Activated naive CD8-positive, alpha-beta T cell (primary cell): Measurements from ENCODE around the gene MRPL38.
"Not testable (repeated sequence)": the region's sequence is repeated elsewhere in the genome, so short reads cannot be mapped to it uniquely, and the experiment has no call there.

Experiments
- H3K27ac Mint-ChIP-seq: one replicate; pipeline ENCODE4 v1.8.0; 2021; ENCODE audit warnings: mixed read lengths
- H3K27me3 Mint-ChIP-seq: one replicate; pipeline ENCODE4 v1.8.0; 2021; ENCODE audit warnings: mixed read lengths
- H3K36me3 Mint-ChIP-seq: one replicate; pipeline ENCODE4 v1.8.0; 2021; ENCODE audit warnings: mixed read lengths
- H3K4me1 Mint-ChIP-seq: one replicate; pipeline ENCODE4 v1.8.0; 2021; ENCODE audit warnings: low read depth, mixed read lengths
- H3K4me3 Mint-ChIP-seq: one replicate; pipeline ENCODE4 v1.8.0; 2021; ENCODE audit warnings: mild to moderate bottlenecking, mixed read lengths
- H3K9me3 Mint-ChIP-seq: one replicate; pipeline ENCODE4 v1.8.0; 2021; ENCODE audit warnings: low read depth, mixed read lengths

MRPL38 gene

DNA sequence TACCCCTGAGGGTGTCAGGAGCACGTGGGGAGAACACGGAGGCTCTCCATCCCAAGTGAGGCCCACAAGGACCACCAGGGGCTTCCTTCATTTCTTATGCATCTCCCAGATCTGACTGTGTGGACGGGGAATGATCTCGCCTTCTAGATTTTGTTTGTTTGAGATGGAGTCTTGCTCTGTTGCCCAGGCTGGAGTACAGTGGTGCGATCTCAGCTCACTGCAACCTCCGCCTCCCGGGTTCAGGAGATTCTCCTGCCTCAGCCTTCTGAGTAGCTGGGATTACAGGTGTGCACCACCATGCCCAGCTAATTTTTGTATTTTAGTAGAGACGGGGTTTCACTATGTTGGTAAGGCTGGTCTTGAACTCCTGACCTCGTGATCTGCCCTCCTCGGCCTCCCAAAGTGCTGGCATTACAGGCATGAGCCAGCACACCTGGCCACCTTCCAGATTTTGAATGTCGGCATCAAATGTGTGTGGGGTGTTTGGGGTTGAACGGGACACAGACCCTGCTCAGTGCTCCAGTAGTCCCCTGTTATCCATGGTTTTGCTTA lies 35.9 kb downstream of the MRPL38 start:
- peaks cover 26% of the 10 kb centered on the region for H3K4me1 Mint-ChIP-seq
- H3K27ac Mint-ChIP-seq, H3K4me3 Mint-ChIP-seq, H3K36me3 Mint-ChIP-seq, H3K27me3 Mint-ChIP-seq, H3K9me3 Mint-ChIP-seq: not testable (repeated sequence)

DNA sequence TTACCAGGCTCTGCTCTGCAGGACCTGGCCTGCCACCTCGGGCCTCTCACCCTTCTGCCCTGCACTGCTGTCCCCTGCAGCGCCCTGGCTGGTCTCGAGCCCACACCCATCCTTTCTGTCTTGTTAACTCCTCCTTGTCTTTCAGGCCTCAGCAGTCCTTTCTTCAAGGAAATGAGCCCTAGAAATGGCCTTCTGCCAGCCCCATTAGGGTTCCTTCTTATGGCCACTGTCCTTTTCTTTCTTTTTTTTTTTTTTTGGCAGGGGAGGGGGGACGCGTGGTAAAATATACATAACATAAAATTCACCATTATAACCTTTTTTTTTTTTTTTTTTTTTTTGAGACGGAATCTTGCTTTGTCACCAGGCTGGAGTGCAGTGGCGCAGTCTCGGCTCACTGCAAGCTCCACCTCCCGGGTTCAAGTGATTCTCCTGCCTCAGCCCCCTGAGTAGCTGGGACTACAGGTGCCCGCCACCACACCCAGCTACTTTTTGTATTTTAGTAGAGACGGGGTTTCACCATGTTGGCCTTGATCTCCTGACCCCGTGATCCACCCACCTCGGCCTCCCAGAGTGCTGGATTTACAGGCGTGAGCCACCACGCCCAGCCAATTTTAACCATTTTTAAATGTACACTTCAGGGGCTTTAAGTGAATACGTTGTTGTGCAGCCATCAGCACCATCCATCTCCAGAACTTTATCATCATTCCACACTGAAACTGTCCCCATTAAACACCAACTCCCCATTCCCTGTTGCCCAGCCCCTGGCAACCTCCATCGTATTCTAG lies 39.1 kb downstream of the MRPL38 start:
- not testable (repeated sequence) for H3K4me3 Mint-ChIP-seq
- peaks cover 15% of the 10 kb centered on the region for H3K4me1 Mint-ChIP-seq

DNA sequence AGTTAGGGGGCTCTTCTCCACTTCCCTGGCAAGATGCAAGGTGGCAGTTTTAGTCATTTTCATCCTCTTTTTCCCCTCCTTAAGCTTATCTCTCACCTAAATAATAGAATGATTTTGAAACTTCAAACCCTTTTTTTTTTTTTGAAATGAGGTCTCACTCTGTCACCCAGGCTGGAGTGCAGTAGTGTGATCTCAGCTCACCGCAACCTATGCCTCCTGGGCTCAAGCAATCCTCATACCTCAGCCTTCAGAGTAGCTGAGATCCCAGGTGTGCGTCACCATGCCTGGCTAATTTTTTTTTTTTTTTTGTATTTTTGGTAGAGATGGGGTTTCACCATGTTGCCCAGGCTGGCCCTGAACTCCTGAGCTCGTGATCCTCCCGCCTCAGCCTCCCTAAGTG lies 39.8 kb downstream of the MRPL38 start:
- not testable (repeated sequence) for H3K4me3 Mint-ChIP-seq, H3K27me3 Mint-ChIP-seq, H3K36me3 Mint-ChIP-seq, H3K27ac Mint-ChIP-seq, H3K9me3 Mint-ChIP-seq
- peaks cover 15% of the 10 kb centered on the region for H3K4me1 Mint-ChIP-seq

More for the DNA sequence above, 39.1 kb downstream of the MRPL38 start:
- not testable (repeated sequence) for H3K36me3 Mint-ChIP-seq, H3K27me3 Mint-ChIP-seq, H3K27ac Mint-ChIP-seq, H3K9me3 Mint-ChIP-seq

DNA sequence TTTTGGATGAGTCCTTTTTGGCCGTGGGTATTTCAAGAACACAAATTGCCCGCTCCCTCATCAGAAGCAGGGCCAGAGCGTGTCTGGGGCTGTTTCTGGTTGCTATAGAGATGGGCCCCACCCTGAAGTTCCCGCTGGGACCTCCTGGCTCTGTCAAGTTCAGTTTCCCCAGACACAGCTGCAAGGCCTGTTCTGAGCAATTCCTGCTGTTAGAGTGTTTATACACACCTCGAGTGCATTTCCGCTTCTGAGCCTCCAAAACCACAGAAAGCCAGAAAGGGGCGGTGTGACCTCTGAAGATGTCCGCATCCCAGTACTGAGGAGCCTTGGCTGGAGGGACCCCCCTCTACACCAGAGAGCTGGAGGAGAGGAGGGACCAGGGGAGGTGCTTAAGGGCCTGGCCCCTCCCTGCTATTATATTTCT lies 40.2 kb downstream of the MRPL38 start:
- Mint-ChIP-seq H3K4me3 (no peak overlapping the region), H3K36me3 (no peaks in the 10 kb centered on the region), H3K4me1 (peaks cover 15% of the 10 kb centered on the region), H3K27ac (no peak overlapping the region), H3K27me3 (no peaks in the 10 kb centered on the region), H3K9me3 (no peaks in the 10 kb centered on the region)

DNA sequence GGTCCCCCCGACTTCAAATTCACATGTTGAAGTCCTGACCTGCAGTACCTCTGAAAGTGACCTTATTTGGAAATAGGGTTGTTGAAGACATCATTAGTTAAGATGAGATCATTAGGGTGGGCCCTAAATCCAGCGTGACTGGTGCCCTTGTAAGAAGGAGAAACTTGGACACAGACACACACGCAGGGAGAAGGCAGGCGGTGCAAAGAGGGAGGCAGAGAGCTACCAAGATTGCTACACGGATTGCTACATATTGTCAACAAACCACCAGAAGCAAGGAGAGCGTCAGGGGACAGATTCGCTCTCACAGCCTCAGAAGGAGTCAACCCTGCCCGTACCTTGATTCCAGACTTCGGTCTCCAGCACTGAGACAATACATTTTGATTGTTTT lies 42.8 kb downstream of the MRPL38 start:
- H3K4me1 Mint-ChIP-seq = peaks cover 24% of the 10 kb centered on the region
- no peaks in the 10 kb centered on the region for H3K27me3 Mint-ChIP-seq
- H3K27ac Mint-ChIP-seq = no peak overlapping the region
- H3K9me3 Mint-ChIP-seq = no peaks in the 10 kb centered on the region
- H3K4me3 Mint-ChIP-seq = no peak overlapping the region
- H3K36me3 Mint-ChIP-seq = no peaks in the 10 kb centered on the region

DNA sequence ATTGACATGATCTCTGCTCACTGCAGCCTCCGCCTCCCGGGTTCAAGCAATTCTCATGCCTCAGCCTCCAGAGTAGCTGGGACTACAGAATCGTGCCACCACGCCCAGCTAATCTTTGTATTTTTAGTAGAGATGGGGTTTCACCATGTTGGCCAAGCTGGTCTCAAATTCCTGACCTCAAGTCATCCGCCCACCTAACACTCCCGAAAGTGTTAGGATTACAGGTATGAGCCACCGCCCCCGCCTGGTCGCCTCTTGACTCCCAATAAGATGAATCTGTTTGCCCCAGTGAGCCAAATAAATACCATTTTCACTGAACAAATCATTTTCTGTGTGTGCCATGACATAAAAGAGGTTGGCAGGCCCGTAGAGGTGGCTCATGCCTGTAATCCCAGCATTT lies 45.3 kb downstream of the MRPL38 start:
- not testable (repeated sequence) for H3K36me3 Mint-ChIP-seq, H3K4me3 Mint-ChIP-seq, H3K27ac Mint-ChIP-seq, H3K27me3 Mint-ChIP-seq, H3K9me3 Mint-ChIP-seq
- H3K4me1 Mint-ChIP-seq = peaks cover 24% of the 10 kb centered on the region

DNA sequence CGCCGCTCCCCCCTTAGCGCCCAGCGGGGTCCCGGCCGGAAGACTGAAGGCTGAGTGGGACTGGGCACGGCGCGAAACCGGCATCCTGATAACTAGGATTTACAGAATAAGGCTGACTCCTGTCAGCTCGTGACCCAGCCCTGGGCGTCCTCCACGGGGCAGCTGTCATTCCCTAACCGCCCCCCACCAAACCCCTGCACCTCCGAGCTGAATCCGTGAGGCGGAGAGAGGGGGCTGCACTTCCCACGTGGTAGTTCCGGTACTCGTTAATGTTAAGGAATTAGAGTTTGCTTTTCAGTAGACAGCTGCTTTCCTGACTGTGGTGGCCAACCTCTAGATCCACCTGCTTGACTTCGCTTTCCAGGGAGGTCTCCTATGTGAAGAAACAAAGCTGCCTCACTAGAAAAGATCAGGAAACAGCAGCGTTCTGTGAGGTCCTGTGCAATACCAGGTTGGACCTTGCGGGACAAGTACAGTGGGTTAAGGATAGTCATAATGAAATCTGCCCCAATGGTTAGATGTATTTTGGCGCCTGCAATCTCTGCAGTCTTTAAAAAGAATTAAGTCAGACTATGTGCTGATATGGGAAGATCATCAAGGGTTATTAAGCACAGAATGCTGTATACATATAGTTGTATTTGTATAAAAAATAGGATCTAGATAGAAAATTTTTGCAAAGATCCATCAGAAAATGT lies 48.5 kb downstream of the MRPL38 start:
- H3K4me3 Mint-ChIP-seq = no peak overlapping the region

DNA sequence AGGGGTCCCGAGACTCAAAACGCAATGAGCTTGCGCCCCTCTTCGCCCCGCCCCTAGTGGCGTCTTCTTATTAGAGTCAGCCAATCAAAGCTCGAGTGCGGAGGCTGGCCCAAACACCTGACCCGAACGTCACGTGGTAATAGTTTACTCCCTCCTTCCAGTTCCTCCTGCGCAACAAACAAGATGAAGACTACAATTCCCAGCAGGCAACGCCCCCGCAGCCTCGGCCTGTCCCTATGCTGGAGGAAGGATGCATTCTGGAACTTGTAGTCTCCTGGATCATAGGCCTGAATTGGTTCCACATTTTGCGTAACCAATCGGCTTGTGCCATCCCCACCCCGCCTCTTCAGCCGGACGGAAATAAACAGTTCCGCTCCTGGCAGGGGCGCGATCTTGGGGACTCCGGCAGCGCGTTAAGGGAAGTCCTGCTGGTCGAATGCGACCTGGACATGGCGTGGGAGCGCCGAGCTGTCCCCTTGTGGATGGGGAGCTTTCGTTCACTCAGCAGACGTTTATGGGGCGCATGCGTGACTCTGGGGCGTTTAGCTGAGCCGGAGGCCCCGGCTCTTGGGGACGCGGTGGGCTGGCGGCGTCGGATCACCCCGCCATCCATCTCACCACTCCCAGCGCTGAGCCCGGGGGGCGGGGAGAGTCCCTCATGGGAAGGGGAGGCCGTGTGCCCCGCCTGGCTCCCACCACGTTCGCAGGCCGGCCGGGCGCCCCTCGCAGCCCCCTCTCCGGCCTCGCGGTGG lies 49.2 kb downstream of the MRPL38 start, which contains the start of gene WBP2:
TSS of gene WBP2 (minus strand) at position 26 of the 752 bp plus-strand sequence. CDS start 38 bp downstream, outside the sequence.
- H3K9me3 Mint-ChIP-seq = no peaks in the 10 kb centered on the region
- H3K4me3 Mint-ChIP-seq = no peak within 1 kb of the TSS
- peaks cover 35% of the 10 kb centered on the region for H3K4me1 Mint-ChIP-seq
- no peaks in the 10 kb centered on the region for H3K27me3 Mint-ChIP-seq
- H3K27ac Mint-ChIP-seq = peak within 1 kb of the TSS; percentile 89
- no peaks in the 10 kb centered on the region for H3K36me3 Mint-ChIP-seq

More for the DNA sequence above, 48.5 kb downstream of the MRPL38 start:
- Mint-ChIP-seq H3K9me3 (no peaks in the 10 kb centered on the region), H3K4me1 (peaks cover 35% of the 10 kb centered on the region), H3K27me3 (no peaks in the 10 kb centered on the region), H3K27ac (peak overlapping the region; percentile 89), H3K36me3 (no peaks in the 10 kb centered on the region)

DNA sequence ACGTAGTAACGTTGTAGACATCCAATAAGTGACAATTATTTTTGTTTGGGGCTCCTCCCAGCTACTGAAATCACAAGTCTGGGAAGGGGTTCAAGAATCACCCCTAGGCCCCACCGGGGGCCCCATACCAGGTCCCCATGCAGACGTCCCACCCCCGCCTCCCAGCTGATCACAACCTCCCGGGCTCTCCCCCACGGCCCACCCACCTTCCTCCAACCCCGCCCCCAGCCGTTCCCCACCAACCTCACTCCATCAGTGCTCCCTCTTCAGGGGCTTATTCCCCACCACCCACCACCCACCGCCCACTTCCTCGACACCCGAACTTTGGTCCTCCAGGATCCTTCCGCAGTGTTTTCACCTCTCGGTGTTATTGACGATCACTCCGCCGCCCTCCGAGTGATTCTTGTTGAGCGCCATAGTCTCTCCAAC lies 49.8 kb downstream of the MRPL38 start:
- no peaks in the 10 kb centered on the region for H3K36me3 Mint-ChIP-seq
- no peaks in the 10 kb centered on the region for H3K27me3 Mint-ChIP-seq
- peaks cover 35% of the 10 kb centered on the region for H3K4me1 Mint-ChIP-seq
- H3K4me3 Mint-ChIP-seq = no peak overlapping the region
- no peaks in the 10 kb centered on the region for H3K9me3 Mint-ChIP-seq
- no peak overlapping the region for H3K27ac Mint-ChIP-seq

DNA sequence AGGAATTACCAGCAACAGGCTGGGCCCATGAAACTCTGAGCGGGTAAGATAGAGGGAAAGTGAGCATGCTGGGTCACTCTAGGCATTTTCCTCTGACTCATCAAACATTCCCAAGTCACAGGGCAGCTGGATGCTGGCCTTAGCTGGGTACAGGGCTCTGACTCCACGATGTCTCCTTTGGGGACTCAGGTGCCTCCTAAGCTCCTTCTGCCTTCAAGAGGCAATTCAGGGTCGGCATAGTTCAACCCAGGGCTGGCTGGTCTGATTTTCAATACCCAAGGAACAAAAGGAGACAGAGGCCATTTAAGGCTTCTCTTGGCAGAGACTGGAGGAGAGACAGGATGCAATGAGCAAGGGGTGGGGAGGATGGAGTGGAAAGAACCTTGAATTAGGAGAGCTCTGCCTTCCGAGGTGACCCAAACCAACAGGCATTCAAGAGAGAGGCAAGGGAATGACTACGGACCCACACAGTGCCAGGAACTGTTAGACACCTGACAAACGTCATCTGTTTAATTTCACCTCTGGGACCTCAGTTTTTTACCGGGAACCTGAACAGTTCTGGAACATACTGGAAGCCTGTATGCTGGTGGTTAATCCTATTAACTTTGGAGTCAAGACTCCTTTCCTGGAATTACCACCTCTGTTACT lies 50.5 kb downstream of the MRPL38 start:
- no peaks in the 10 kb centered on the region for H3K9me3 Mint-ChIP-seq
- no peak overlapping the region for H3K4me3 Mint-ChIP-seq
- peaks cover 35% of the 10 kb centered on the region for H3K4me1 Mint-ChIP-seq
- H3K36me3 Mint-ChIP-seq = no peaks in the 10 kb centered on the region
- no peaks in the 10 kb centered on the region for H3K27me3 Mint-ChIP-seq
- H3K27ac Mint-ChIP-seq = no peak overlapping the region

DNA sequence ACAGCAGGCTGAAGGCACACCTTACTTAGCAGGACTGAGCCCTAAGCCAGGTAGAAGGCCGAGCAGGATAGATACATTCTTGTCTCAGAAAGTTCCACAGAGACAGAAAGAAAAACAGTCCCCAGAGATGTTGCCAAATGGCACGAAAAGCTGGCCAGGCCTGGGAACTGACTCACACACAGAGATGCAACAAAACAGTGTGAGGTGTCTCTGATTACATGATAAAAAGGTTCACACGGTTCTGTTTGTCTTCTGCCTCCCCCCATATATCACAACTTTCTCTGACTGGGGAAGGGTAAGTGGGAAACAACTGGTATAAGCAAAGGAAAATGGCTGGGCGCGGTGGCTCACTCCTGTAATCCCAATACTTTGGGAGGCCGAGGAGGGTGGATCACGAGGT lies 51.3 kb downstream of the MRPL38 start:
- Mint-ChIP-seq H3K27ac (peak overlapping the region; percentile 22), H3K9me3 (no peaks in the 10 kb centered on the region), H3K4me1 (peaks cover 33% of the 10 kb centered on the region), H3K27me3 (no peaks in the 10 kb centered on the region), H3K4me3 (no peak overlapping the region), H3K36me3 (no peaks in the 10 kb centered on the region)

DNA sequence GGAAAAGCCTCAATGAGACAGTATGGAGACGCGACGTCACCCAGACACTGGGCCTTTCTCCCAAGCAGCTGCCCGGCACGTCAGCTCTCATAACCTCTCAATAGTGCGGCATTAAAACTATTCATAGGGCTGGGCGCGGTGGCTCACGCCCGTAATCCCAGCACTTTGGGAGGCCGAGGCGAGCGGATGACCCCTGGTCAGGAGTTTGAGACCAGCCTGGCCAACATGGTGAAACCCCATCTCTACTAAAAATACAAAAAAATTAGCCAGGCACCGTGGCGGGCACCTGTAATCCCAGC lies 53.0 kb downstream of the MRPL38 start:
- H3K4me3 Mint-ChIP-seq, H3K9me3 Mint-ChIP-seq, H3K36me3 Mint-ChIP-seq, H3K27me3 Mint-ChIP-seq: not testable (repeated sequence)
- peak overlapping the region; percentile 70 for H3K27ac Mint-ChIP-seq
- H3K4me1 Mint-ChIP-seq = peaks cover 32% of the 10 kb centered on the region

DNA sequence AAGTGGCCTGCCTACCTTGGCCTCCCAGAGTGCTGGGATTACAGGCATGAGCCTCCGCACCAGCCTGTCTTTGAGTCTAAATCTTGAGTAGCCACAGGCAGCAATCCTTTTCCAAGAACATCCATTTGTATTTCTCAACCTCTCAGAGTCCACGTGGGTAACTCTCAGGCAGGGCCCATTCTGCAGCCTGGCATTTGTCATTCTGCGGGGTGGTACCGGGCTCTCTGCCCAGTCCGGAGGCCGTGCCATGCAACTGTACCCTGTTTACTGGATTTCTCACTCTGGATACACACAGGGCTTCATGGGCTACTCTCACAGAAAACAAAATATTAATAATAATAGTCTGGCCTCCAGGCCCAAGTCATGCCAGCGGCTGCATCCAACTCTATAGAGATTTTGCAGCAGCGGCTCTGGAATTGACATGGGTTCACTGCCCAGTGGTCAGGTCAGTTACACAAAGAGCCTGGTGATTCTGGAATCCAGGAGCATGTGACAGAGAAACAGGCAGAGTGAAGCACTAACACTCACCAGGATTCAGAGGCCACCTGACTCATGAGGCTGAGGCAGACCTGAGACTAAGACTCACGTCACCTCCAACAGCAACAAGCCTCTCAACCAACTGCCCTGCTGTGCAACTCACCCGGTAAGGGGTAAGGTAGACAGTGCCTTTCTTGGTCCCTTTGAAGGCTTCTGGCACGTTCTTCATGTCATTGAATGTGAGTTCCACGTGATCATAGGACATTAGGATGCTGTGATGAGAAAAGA lies 53.6 kb downstream of the MRPL38 start:
- peaks cover 27% of the 10 kb centered on the region for H3K4me1 Mint-ChIP-seq
- no peak overlapping the region for H3K4me3 Mint-ChIP-seq
- H3K27me3 Mint-ChIP-seq = no peaks in the 10 kb centered on the region
- H3K27ac Mint-ChIP-seq = peak overlapping the region; percentile 70
- no peaks in the 10 kb centered on the region for H3K9me3 Mint-ChIP-seq
- no peaks in the 10 kb centered on the region for H3K36me3 Mint-ChIP-seq

DNA sequence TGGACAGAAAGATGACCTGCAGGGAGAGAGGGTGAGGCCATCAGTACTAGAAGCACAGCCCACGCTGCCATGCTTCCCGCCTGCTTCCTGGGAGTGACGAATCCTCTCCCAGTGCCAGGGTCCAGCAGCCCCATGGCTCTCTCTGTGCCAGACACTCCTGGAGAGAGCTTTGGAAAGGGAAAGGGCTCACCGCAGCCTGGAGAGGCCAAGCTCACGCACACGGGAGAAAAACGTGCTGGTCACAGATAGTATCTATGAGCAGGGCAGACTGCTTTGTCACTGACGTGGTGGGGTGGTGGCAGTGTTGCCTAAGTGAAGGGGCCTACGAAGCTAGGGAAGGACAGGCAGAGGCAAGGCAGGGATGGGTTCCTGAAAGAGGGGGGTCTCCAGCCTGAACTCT lies 55.0 kb downstream of the MRPL38 start:
- Mint-ChIP-seq H3K9me3 (no peaks in the 10 kb centered on the region), H3K4me3 (no peak overlapping the region), H3K4me1 (peaks cover 35% of the 10 kb centered on the region), H3K27ac (no peak overlapping the region), H3K27me3 (no peaks in the 10 kb centered on the region), H3K36me3 (no peaks in the 10 kb centered on the region)
